ENCODE results near the gene COG7.

Gene COG7

DNA sequence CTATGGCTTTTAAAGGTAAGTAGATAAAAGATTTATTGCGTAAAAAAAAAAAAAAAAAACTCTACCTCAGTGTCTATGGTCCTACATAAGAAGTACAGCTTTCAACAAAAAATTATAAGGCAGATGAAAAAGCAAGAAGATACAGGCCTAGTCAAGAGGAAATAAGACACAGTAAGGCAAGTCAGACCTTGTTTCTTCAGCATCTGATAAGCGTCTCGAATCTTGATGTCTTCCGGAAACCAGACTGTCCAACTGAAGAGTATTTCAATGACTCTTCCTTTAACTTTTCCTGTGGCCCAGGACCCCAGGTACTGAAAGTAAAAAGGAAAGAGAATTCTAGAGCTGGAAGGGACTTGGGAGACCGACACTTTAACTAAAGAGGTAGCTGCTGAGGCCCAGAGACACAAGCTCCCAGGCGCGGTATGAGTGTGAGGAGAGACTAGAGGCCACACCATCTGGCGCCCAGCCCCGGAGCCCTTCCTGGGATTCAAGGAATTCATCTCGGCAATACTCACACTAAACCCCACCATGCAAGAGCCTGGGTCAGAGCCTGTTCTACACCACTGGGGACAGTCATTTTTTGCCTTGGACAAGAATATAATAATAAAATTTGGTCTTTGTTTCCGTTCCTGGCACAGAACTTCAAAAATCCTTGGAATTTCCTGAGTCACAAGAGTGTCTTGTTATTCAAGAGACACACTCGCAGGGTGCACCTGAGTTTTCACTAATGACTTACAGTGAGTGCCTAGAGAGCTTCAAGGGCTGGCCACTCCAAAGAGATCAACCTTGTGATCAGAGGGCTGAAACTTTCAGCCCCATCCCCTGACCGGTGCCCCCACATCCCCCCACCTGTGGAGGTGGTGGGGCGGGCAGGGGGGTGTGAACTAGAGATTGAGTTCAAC lies 38.8 kb upstream of the COG7 start:
- peak; percentile 66 for ATAC-seq
- TF ChIP-seq ZNF8 (CRISPR knock-in tag; IDR thresholded peaks at IDR 0.05) (no peak), POU6F1 (CRISPR knock-in tag; IDR thresholded peaks at IDR 0.05; ENCODE audit: borderline replicate concordance, low read depth) (no peak), TSHZ2 (CRISPR knock-in tag; IDR thresholded peaks at IDR 0.05) (no peak), PPARA (CRISPR knock-in tag; IDR thresholded peaks at IDR 0.05; ENCODE audit: borderline replicate concordance) (no peak), TCF4 (CRISPR knock-in tag; IDR thresholded peaks at IDR 0.05; ENCODE audit: borderline replicate concordance) (no peak), GLIS3 (CRISPR knock-in tag; IDR thresholded peaks at IDR 0.05) (no peak), BACH2 (CRISPR knock-in tag; IDR thresholded peaks at IDR 0.05; ENCODE audit: borderline replicate concordance) (no peak), RARB (CRISPR knock-in tag; IDR thresholded peaks at IDR 0.05) (no peak), TOX (CRISPR knock-in tag; IDR thresholded peaks at IDR 0.05; ENCODE audit: borderline replicate concordance) (no peak), ZFP3 (CRISPR knock-in tag; IDR thresholded peaks at IDR 0.05) (no peak), ZC3H10 (CRISPR knock-in tag; IDR thresholded peaks at IDR 0.05) (no peak), ARNTL (CRISPR knock-in tag; IDR thresholded peaks at IDR 0.05; ENCODE audit: borderline replicate concordance, low read depth) (no peak), ISL1 (CRISPR knock-in tag; IDR thresholded peaks at IDR 0.05) (no peak), OSR1 (CRISPR knock-in tag; IDR thresholded peaks at IDR 0.05) (no peak), ZNF565 (CRISPR knock-in tag; conservative IDR thresholded peaks at IDR 0.05; ENCODE audit: low read depth) (no peak), SNAI2 (CRISPR knock-in tag; IDR thresholded peaks at IDR 0.05) (no peak), CSDC2 (CRISPR knock-in tag; IDR thresholded peaks at IDR 0.05) (no peak), ZFP30 (CRISPR knock-in tag; IDR thresholded peaks at IDR 0.05) (no peak)
- TF ChIP-seq, protein P1, sequence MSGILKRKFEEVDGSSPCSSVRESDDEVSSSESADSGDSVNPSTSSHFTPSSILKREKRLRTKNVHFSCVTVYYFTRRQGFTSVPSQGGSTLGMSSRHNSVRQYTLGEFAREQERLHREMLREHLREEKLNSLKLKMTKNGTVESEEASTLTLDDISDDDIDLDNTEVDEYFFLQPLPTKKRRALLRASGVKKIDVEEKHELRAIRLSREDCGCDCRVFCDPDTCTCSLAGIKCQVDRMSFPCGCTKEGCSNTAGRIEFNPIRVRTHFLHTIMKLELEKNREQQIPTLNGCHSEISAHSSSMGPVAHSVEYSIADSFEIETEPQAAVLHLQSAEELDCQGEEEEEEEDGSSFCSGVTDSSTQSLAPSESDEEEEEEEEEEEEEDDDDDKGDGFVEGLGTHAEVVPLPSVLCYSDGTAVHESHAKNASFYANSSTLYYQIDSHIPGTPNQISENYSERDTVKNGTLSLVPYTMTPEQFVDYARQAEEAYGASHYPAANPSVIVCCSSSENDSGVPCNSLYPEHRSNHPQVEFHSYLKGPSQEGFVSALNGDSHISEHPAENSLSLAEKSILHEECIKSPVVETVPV (CRISPR knock-in tag; IDR thresholded peaks at IDR 0.05) = no peak
- TF ChIP-seq, protein P2, sequence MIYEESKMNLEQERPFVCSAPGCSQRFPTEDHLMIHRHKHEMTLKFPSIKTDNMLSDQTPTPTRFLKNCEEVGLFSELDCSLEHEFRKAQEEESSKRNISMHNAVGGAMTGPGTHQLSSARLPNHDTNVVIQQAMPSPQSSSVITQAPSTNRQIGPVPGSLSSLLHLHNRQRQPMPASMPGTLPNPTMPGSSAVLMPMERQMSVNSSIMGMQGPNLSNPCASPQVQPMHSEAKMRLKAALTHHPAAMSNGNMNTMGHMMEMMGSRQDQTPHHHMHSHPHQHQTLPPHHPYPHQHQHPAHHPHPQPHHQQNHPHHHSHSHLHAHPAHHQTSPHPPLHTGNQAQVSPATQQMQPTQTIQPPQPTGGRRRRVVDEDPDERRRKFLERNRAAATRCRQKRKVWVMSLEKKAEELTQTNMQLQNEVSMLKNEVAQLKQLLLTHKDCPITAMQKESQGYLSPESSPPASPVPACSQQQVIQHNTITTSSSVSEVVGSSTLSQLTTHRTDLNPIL (CRISPR knock-in tag; IDR thresholded peaks at IDR 0.05; ENCODE audit: low read depth) = no peak

GRCh38 chr16:23486480-23486879 lies 33.5 kb upstream of the COG7 start:
- no peak for ATAC-seq
- no peak for TF ChIP-seq PPARA (CRISPR knock-in tag; IDR thresholded peaks at IDR 0.05; ENCODE audit: borderline replicate concordance)
- no peak for TF ChIP-seq GLIS3 (CRISPR knock-in tag; IDR thresholded peaks at IDR 0.05)
- no peak for TF ChIP-seq TOX (CRISPR knock-in tag; IDR thresholded peaks at IDR 0.05; ENCODE audit: borderline replicate concordance)
- no peak for TF ChIP-seq ESRRG (CRISPR knock-in tag; IDR thresholded peaks at IDR 0.05)
- TF ChIP-seq ZFP30 (CRISPR knock-in tag; IDR thresholded peaks at IDR 0.05) = no peak
- TF ChIP-seq, protein P1 (CRISPR knock-in tag; IDR thresholded peaks at IDR 0.05) = no peak
- no peak for TF ChIP-seq CSDC2 (CRISPR knock-in tag; IDR thresholded peaks at IDR 0.05)
- TF ChIP-seq ISL1 (CRISPR knock-in tag; IDR thresholded peaks at IDR 0.05) = no peak
- no peak for TF ChIP-seq PATZ1 (CRISPR knock-in tag; IDR thresholded peaks at IDR 0.05; ENCODE audit: borderline replicate concordance)
- no peak for TF ChIP-seq ZFP3 (CRISPR knock-in tag; IDR thresholded peaks at IDR 0.05)
- TF ChIP-seq POU6F1 (CRISPR knock-in tag; IDR thresholded peaks at IDR 0.05; ENCODE audit: borderline replicate concordance, low read depth) = no peak
- TF ChIP-seq ARNTL (CRISPR knock-in tag; IDR thresholded peaks at IDR 0.05; ENCODE audit: borderline replicate concordance, low read depth) = no peak
- no peak for TF ChIP-seq ZNF565 (CRISPR knock-in tag; conservative IDR thresholded peaks at IDR 0.05; ENCODE audit: low read depth)
- TF ChIP-seq, protein P2 (CRISPR knock-in tag; IDR thresholded peaks at IDR 0.05; ENCODE audit: low read depth) = no peak
- TF ChIP-seq ZC3H10 (CRISPR knock-in tag; IDR thresholded peaks at IDR 0.05) = no peak
- TF ChIP-seq ZNF70 (CRISPR knock-in tag; IDR thresholded peaks at IDR 0.05) = no peak
